ENCODE data around the gene PIANP. TPM values are rescaled to one million over a fixed set of nuclear protein-coding genes. Genes with fewer than 3 reads are reported as not detected.

PIANP gene
- total RNA-seq = under 0.01 TPM in 1 of 2 replicates, not detected in the other

GRCh38 chr12:6700646-6701051 is at the start of gene PIANP:
TSS of gene PIANP (minus strand) at chr12:6700815. CDS start at chr12:6698061, 2,754 bp downstream.

GRCh38 chr12:6723607-6724408 is 23.2 kb upstream of the PIANP start, which contains the start of gene COPS7A:
TSS of gene COPS7A (plus strand) at chr12:6724046. CDS start at chr12:6724657, 611 bp downstream.

GRCh38 chr12:6688999-6689882 is 11.4 kb downstream of the PIANP start, which contains the start of gene ZNF384:
TSS of gene ZNF384 (minus strand) at chr12:6689375. CDS start at chr12:6679520, 9,855 bp downstream.

GRCh38 chr12:6662906-6663742 is 37.5 kb downstream of the PIANP start, which contains the start of gene ING4:
TSS of gene ING4 (minus strand) at chr12:6663119. CDS start at chr12:6663101, 18 bp downstream.

GRCh38 chr12:6647083-6647604 is 53.5 kb downstream of the PIANP start, which contains the start of gene ACRBP:
TSS of gene ACRBP (minus strand) at chr12:6647432. CDS start at chr12:6647366, 66 bp downstream.

Other genes starting within 250 kb of the PIANP start
- 3.8 and 8.1 TPM in 2 replicates for gene TAPBPL, start 248.8 kb downstream of the PIANP start, total RNA-seq
- gene VAMP1, start 230.1 kb downstream of the PIANP start, total RNA-seq = 1.7 and 6.8 TPM in 2 replicates
- 132 and 161 TPM in 2 replicates for gene MRPL51, start 207.6 kb downstream of the PIANP start, total RNA-seq
- gene NCAPD2, start 206.7 kb downstream of the PIANP start, total RNA-seq = 37.8 and 52.2 TPM in 2 replicates
- gene GAPDH, start 166.3 kb downstream of the PIANP start, total RNA-seq = 7,040 and 7,691 TPM in 2 replicates
- gene IFFO1, start 144.8 kb downstream of the PIANP start, total RNA-seq = 7.9 and 9.7 TPM in 2 replicates
- gene NOP2, start 132.5 kb downstream of the PIANP start, total RNA-seq = 21.1 and 24.8 TPM in 2 replicates
- 201 and 205 TPM in 2 replicates for gene CHD4, start 93.4 kb downstream of the PIANP start, total RNA-seq
- not detected in 2 replicates for gene LPAR5, start 64.9 kb downstream of the PIANP start, total RNA-seq
- gene ACRBP, start 53.4 kb downstream of the PIANP start, total RNA-seq = 0.27 and 0.28 TPM in 2 replicates
- gene ING4, start 37.7 kb downstream of the PIANP start, total RNA-seq = 32.6 and 35.5 TPM in 2 replicates
- gene ZNF384, start 11.4 kb downstream of the PIANP start, total RNA-seq = 9.0 and 12.4 TPM in 2 replicates
- gene COPS7A, start 23.2 kb upstream of the PIANP start, total RNA-seq = 41.5 and 63.7 TPM in 2 replicates
- 78.1 and 83.2 TPM in 2 replicates for gene MLF2, start 52.3 kb upstream of the PIANP start, total RNA-seq
- 78.6 and 93.1 TPM in 2 replicates for gene PTMS, start 65.5 kb upstream of the PIANP start, total RNA-seq
- under 0.01 and 0.09 TPM in 2 replicates for gene LAG3, start 71.7 kb upstream of the PIANP start, total RNA-seq
- gene CD4, start 88.7 kb upstream of the PIANP start, total RNA-seq = 0.09 TPM in 1 of 2 replicates, not detected in the other
- gene GPR162, start 121.0 kb upstream of the PIANP start, total RNA-seq = 6.4 and 10.2 TPM in 2 replicates
- 57.4 and 81.5 TPM in 2 replicates for gene P3H3, start 127.6 kb upstream of the PIANP start, total RNA-seq
- 1.3 and 1.5 TPM in 2 replicates for gene GNB3, start 140.1 kb upstream of the PIANP start, total RNA-seq
- 5.0 and 14.8 TPM in 2 replicates for gene CDCA3, start 150.5 kb upstream of the PIANP start, total RNA-seq
- gene USP5, start 151.3 kb upstream of the PIANP start, total RNA-seq = 82.9 and 94.1 TPM in 2 replicates
- 1,012 and 1,804 TPM in 2 replicates for gene TPI1, start 166.7 kb upstream of the PIANP start, total RNA-seq
- gene SPSB2, start 172.5 kb upstream of the PIANP start, total RNA-seq = 3.2 and 3.5 TPM in 2 replicates
- gene LRRC23, start 204.0 kb upstream of the PIANP start, total RNA-seq = 3.0 and 7.5 TPM in 2 replicates
- gene ENO2, start 213.8 kb upstream of the PIANP start, total RNA-seq = 5.6 and 33.4 TPM in 2 replicates
- 8.1 and 15.3 TPM in 2 replicates for gene ATN1, start 227.1 kb upstream of the PIANP start, total RNA-seq
- not detected in 2 replicates for gene RNU7-1, start 243.0 kb upstream of the PIANP start, total RNA-seq
- gene C12orf57, start 243.2 kb upstream of the PIANP start, total RNA-seq = 115 and 143 TPM in 2 replicates

Data from endothelial cell of coronary artery (primary cell).